K562 (cell line): ENCODE measurements around the gene NR6A1. TPM values are rescaled to one million over a fixed set of nuclear protein-coding genes. Genes with fewer than 3 reads are reported as not detected.

ENCODE experiments used
- ATAC-seq: fragments of 200-7000 bp; cut with Tn5 transposase; 3 replicates; pipeline ENCODE4 v1.9.1; 2020; ENCODE audit warnings: moderate library complexity
- BruUV-seq: library from RNA; stranded (reverse); fragments of 400-500 nt; replicated peaks from 2 replicates; lab custom pipeline; 2021; lab: Mats Ljungman, UMichigan
- CTCF ChIA-PET: fragments of 300-600 bp; formaldehyde crosslinking; extraction: SDS; loops from one replicate; lab custom pipeline; 2021; ENCODE audit warnings: low intra/inter-chr PET ratio; lab: Yijun Ruan, JAX
- POLR2A ChIA-PET: fragments of 300-600, 350-650 bp; sonication (Branson Sonifier 250); formaldehyde crosslinking; extraction: SDS; loops from one replicate; lab custom pipeline; 2021; ENCODE audit warnings: antibody characterized with exemption, inconsistent platforms; lab: Yijun Ruan, JAX
- DNase-seq, 4 experiments: peaks; one replicate each; pipeline versions ENCODE4 v3.0.0 to v3.0.0-alpha.2; 2011 to 2018; ENCODE audit warnings: low spot score in 3 of 4, mixed read lengths in 3 of 4; ENCODE audit errors: extremely low read depth in 1 of 4
- FAIRE-seq: peaks from 2 replicates; lab custom pipeline; 2011; peaks lifted over from hg19 to GRCh38; lab: Jason Lieb, UNC
- H2AFZ ChIP-seq: 2 replicates; pipeline ENCODE4 v1.6.0; 2011; ENCODE audit warnings: low read depth, low read length, control low read depth, inconsistent platforms
- H3K27ac ChIP-seq: fragments of 200-600 bp; 3 replicates; pipeline ENCODE4 v1.8.0; 2011; ENCODE audit warnings: low read depth, mild to moderate bottlenecking, control low read depth, inconsistent platforms, low read length, moderate library complexity, mixed read lengths; ENCODE audit errors: extremely low read depth
- H3K27me3 ChIP-seq, 2 experiments: fragments of 300-600 bp in 1 of 2; 2 replicates in 1 of 2; 3 replicates in 1 of 2; pipeline versions ENCODE4 v1.6.0 to v1.8.0; 2011; ENCODE audit warnings: inconsistent platforms in 2 of 2, low read length in 2 of 2, mild to moderate bottlenecking in 1 of 2, mixed read lengths in 1 of 2, moderate library complexity in 1 of 2; ENCODE audit not compliant: control insufficient read depth in 2 of 2, insufficient read depth in 2 of 2
- H3K36me3 ChIP-seq: fragments of 300-600 bp; 3 replicates; pipeline ENCODE4 v1.8.0; 2011; ENCODE audit warnings: mild to moderate bottlenecking, low read length, inconsistent platforms; ENCODE audit not compliant: control insufficient read depth, insufficient read depth
- H3K4me1 ChIP-seq, 2 experiments: fragments of 200-600 bp in 1 of 2; replicated peaks in 1 of 2; 2 replicates in 1 of 2; 3 replicates in 1 of 2; pipeline versions ENCODE4 v1.5.1 to v1.8.0; 2011; ENCODE audit warnings: inconsistent platforms in 2 of 2, low read length in 2 of 2, mild to moderate bottlenecking in 1 of 2, mixed read lengths in 1 of 2, moderate library complexity in 1 of 2; ENCODE audit not compliant: control insufficient read depth in 2 of 2, insufficient read depth in 2 of 2
- H3K4me2 ChIP-seq: 2 replicates; pipeline ENCODE4 v1.6.1; 2011; ENCODE audit warnings: low read length, control low read depth, inconsistent platforms, mixed read lengths; ENCODE audit not compliant: insufficient read depth
- H3K4me3 ChIP-seq: fragments of 200-600 bp; sonication (generic), shearing (Covaris generic); 2 replicates; pipeline ENCODE4 v1.5.1; 2016; ENCODE audit warnings: control low read depth, inconsistent platforms
- H3K79me2 ChIP-seq: fragments of 200-600 bp; 3 replicates; pipeline ENCODE4 v1.8.0; 2011; ENCODE audit warnings: low read length, inconsistent platforms; ENCODE audit not compliant: control insufficient read depth, insufficient read depth
- H3K9ac ChIP-seq, 2 experiments: 2 replicates each; pipeline versions ENCODE4 v1.6.0 to v1.6.1; 2011; ENCODE audit warnings: low read depth in 2 of 2, low read length in 2 of 2, control low read depth in 1 of 2, inconsistent platforms in 1 of 2, mild to moderate bottlenecking in 1 of 2, mixed read lengths in 1 of 2; ENCODE audit not compliant: insufficient read depth in 1 of 2
- H3K9me1 ChIP-seq: one replicate; pipeline ENCODE4 v1.6.0; 2011; ENCODE audit warnings: inconsistent platforms, mild to moderate bottlenecking, low read length, moderate library complexity; ENCODE audit not compliant: control insufficient read depth, insufficient read depth
- H3K9me3 ChIP-seq: replicated peaks from 2 replicates; pipeline ENCODE4 v1.5.1; 2011; ENCODE audit warnings: low read depth, low read length, inconsistent platforms; ENCODE audit not compliant: control insufficient read depth, insufficient read depth
- H4K20me1 ChIP-seq: replicated peaks from 2 replicates; pipeline ENCODE4 v1.6.1; 2011; ENCODE audit warnings: low read length, inconsistent platforms, mixed read lengths; ENCODE audit not compliant: control insufficient read depth, insufficient read depth
- HEY1 ChIP-seq: fragments of 250-450 bp; sonication (Bioruptor Pico); IDR thresholded peaks from 2 replicates; pipeline ENCODE4 v1.5.0; 2020; ENCODE audit warnings: mild to moderate bottlenecking, moderate library complexity, borderline replicate concordance
- MXI1 ChIP-seq: IDR thresholded peaks from 2 replicates; pipeline ENCODE4 v1.6.1; 2011; ENCODE audit warnings: low read depth, mild to moderate bottlenecking, improper control_type of control experiment, low read length
- NCOA6 ChIP-seq: fragments of 450-650 bp; IDR thresholded peaks from 2 replicates; pipeline ENCODE4 v1.6.1; 2017; ENCODE audit warnings: mild to moderate bottlenecking
- NR0B1 ChIP-seq: fragments of 450-650 bp; IDR thresholded peaks from one replicate; pipeline ENCODE4 v1.6.1; 2018; ENCODE audit warnings: mild to moderate bottlenecking, moderate library complexity; ENCODE audit not compliant: partially characterized antibody
- PHB ChIP-seq: fragments of 250-450 bp; sonication (Bioruptor Pico); IDR thresholded peaks from 2 replicates; pipeline ENCODE4 v1.5.0; 2021
- XRCC4 ChIP-seq: IDR thresholded peaks from one replicate; pipeline ENCODE4 v1.6.1; 2011; ENCODE audit not compliant: insufficient read depth, insufficient read length; ENCODE audit errors: extremely low read depth
- ZNF707 ChIP-seq: fragments of 250-450 bp; sonication (Bioruptor Pico); conservative IDR thresholded peaks from 2 replicates; pipeline ENCODE4 v1.8.0; 2022; ENCODE audit warnings: inconsistent platforms, mild to moderate bottlenecking, moderate library complexity
- ZNF740 ChIP-seq, 3 experiments: fragments of 200-800 bp in 1 of 3; sonication (Bioruptor generic) in 1 of 3; sonication (generic) in 1 of 3; formaldehyde crosslinking in 1 of 3; IDR thresholded peaks; 2 replicates each; pipeline versions ENCODE4 v1.6.1 to v1.8.0; 2016 to 2022; ENCODE audit warnings: mild to moderate bottlenecking in 2 of 3, missing compliant biosample characterization in 2 of 3, missing genetic modification characterization in 2 of 3, missing genetic modification reagents in 1 of 3
- WGBS: fragments of 100-300 bp; shearing (Covaris generic); methylation state at CpG from one replicate; pipeline ENCODE4 v1.1.6; 2016; ENCODE audit warnings: low coverage, mixed read lengths; ENCODE audit not compliant: insufficient coverage; ENCODE audit errors: missing lambda C conversion rate; 5-methylcytosine and 5-hydroxymethylcytosine counted together
- in situ Hi-C: fragments of 300-500 bp; cut with MboI; formaldehyde crosslinking; loops from 4 replicates; pipeline ENCODE4 v1.15.0; 2018; ENCODE audit warnings: inconsistent platforms, mixed read lengths
- intact Hi-C: fragments of 100-400 bp; cut with micrococcal nuclease; formaldehyde crosslinking; loops from 2 replicates; pipeline ENCODE4 v1.14.2; 2022
- polyA plus RNA-seq, 8 experiments: library from polyadenylated mRNA; depleted of rRNA in 4 of 8; stranded (reverse) in 5 of 8; unstranded in 3 of 8; fragments of >200 nt; fragmentation: Nextera tagmentation in 2 of 8; fragmentation: Illumina TruSeq in 1 of 8; extraction: Ambion mirVana in 2 of 8; extraction: Trizol in 1 of 8; gene quantifications; 2 replicates each; pipeline versions ENCODE4 v1.2.1 to v1.2.3, GENCODE V29; 2011 to 2014; ENCODE audit warnings: inconsistent platforms in 1 of 8, missing spikeins in 1 of 8
- total RNA-seq, 7 experiments: library from RNA; depleted of rRNA in 6 of 7; stranded (reverse); fragments of >200 nt in 6 of 7; fragmentation: Illumina TruSeq in 2 of 7; extraction: Trizol in 2 of 7; gene quantifications; 2 replicates each; pipeline versions ENCODE4 v1.2.1 to v1.2.3, GENCODE V29; 2011 to 2021; ENCODE audit warnings: low replicate concordance in 1 of 7

Gene NR6A1
- total and polyA plus RNA-seq, 9 of the 15 experiments (the other 6 are each of a cell fraction or from before 2014, with no cell fraction given) = 9.7 to 55.4 (median 28.3) TPM

GRCh38 chr9:124470726-124471125 lies 300.4 kb downstream of the NR6A1 start:
- ChIA-PET POLR2A (interaction anchor here (0.5 to 0.6 kb wide), 3 partner anchors 16 to 228 kb away, joined by 3 read pairs; no protein-coding TSS in a partner anchor), CTCF (no interaction called here)
- DNase-seq = no peak
- in situ Hi-C loops = no loop called here
- H3K36me3 ChIP-seq = no peaks in the 10 kb centered on the region
- H3K9me1 ChIP-seq = no peaks in the 10 kb centered on the region
- H3K9ac ChIP-seq = no peak overlapping the region
- H3K9me3 ChIP-seq = no peaks in the 10 kb centered on the region
- no peak overlapping the region for H3K4me2 ChIP-seq
- intact Hi-C loops = no loop called here
- TF ChIP-seq PHB (CRISPR knock-in tag) = no peak
- no peak for TF ChIP-seq ZNF740 (CRISPR knock-in tag; IDR thresholded peaks at IDR 0.05)
- no peak for TF ChIP-seq ZNF740 (tag; IDR thresholded peaks at IDR 0.05)
- no peak for TF ChIP-seq NR0B1
- no peak for TF ChIP-seq XRCC4
- no peak for TF ChIP-seq HEY1 (CRISPR knock-in tag)
- TF ChIP-seq ZNF707 (CRISPR knock-in tag) = no peak
- TF ChIP-seq NCOA6 = no peak
- TF ChIP-seq MXI1 = no peak
- no peak overlapping the region for H2AFZ ChIP-seq
- H3K4me1 ChIP-seq = peaks cover 0 to 30% of the 10 kb centered on the region in 2 experiments; a peak in 3 of 5 replicates
- WGBS = 28% methylated on average over 7 of the region's 7 CpGs
- no peaks in the 10 kb centered on the region for H3K79me2 ChIP-seq
- ATAC-seq = no peak
- FAIRE-seq = no peak
- no peak overlapping the region for H3K4me3 ChIP-seq
- H4K20me1 ChIP-seq = peaks cover 5% of the 10 kb centered on the region; the same call in 1 of the 2 replicates
- H3K27ac ChIP-seq = no peak overlapping the region
- peaks cover 11 to 48% of the 10 kb centered on the region in 2 experiments; a peak in 4 of 5 replicates for H3K27me3 ChIP-seq
- no TSS peak for BruUV-seq
